HEK293 (cell line): ENCODE data around the gene KIF13A.

Experiments used
- GLI4 ChIP-seq: fragments of 450-650 bp; formaldehyde crosslinking; IDR thresholded peaks from 2 replicates; pipeline ENCODE4 v1.5.1; 2016; ENCODE audit warnings: missing biosample characterization, missing genetic modification characterization
- ZBTB48 ChIP-seq: fragments of 450-650 bp; formaldehyde crosslinking; IDR thresholded peaks from 2 replicates; pipeline ENCODE4 v1.5.1; 2016; ENCODE audit warnings: missing biosample characterization, missing genetic modification characterization
- ZFHX2 ChIP-seq: fragments of 450-650 bp; formaldehyde crosslinking; conservative IDR thresholded peaks from 2 replicates; pipeline ENCODE4 v1.5.1; 2016; ENCODE audit warnings: missing biosample characterization, missing genetic modification characterization
- ZNF114 ChIP-seq: fragments of 450-650 bp; formaldehyde crosslinking; IDR thresholded peaks from 2 replicates; pipeline ENCODE4 v1.5.0; 2017; ENCODE audit warnings: missing biosample characterization, missing genetic modification characterization
- ZNF184 ChIP-seq: fragments of 450-650 bp; IDR thresholded peaks from 2 replicates; pipeline ENCODE4 v1.5.1; 2018; ENCODE audit warnings: missing biosample characterization, mild to moderate bottlenecking, missing genetic modification characterization
- ZNF223 ChIP-seq: fragments of 450-650 bp; formaldehyde crosslinking; IDR thresholded peaks from 2 replicates; pipeline ENCODE4 v1.5.1; 2016; ENCODE audit warnings: missing biosample characterization, missing genetic modification characterization
- ZNF24 ChIP-seq: fragments of 450-650 bp; formaldehyde crosslinking; IDR thresholded peaks from 2 replicates; pipeline ENCODE4 v1.5.1; 2016; ENCODE audit warnings: missing biosample characterization, missing genetic modification characterization
- ZNF560 ChIP-seq: fragments of 450-650 bp; formaldehyde crosslinking; IDR thresholded peaks from 2 replicates; pipeline ENCODE4 v1.5.1; 2017; ENCODE audit warnings: missing biosample characterization, missing genetic modification characterization, borderline replicate concordance
- ZNF830 ChIP-seq: fragments of 450-650 bp; IDR thresholded peaks from 2 replicates; pipeline ENCODE4 v1.5.0; 2018; ENCODE audit warnings: missing biosample characterization, missing genetic modification characterization, low read depth, mild to moderate bottlenecking, moderate library complexity
- TF ChIP-seq, protein P1 (sequence below): fragments of 450-650 bp; formaldehyde crosslinking; IDR thresholded peaks from 2 replicates; pipeline ENCODE4 v1.5.1; 2016; ENCODE audit warnings: missing biosample characterization, missing genetic modification characterization
- TF ChIP-seq, protein P2 (sequence below): sonication (generic); formaldehyde crosslinking; IDR thresholded peaks from 2 replicates; pipeline ENCODE4 v1.8.1; 2022; ENCODE audit warnings: mild to moderate bottlenecking, moderate library complexity, missing genetic modification reagents

DNA sequence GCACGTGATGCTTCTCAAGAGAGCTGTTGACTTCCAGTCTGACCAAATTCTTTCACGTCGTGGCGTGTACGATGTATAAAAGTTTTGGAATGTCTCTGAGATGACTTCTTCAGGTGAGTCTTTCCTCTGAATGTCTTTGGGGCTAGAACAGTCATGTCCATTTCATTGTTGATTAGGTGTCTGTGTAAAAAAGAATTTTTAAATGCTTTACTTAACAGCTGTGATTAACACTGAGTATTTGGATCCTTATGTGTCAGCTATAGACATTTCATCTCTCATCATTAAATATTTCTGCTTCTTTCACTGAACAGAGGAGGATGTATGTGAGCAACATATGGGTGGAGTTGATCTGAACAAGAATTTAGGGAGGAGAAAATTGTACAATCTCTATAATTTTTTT, 29.3 kb upstream of the KIF13A start:
- TF ChIP-seq ZNF223 (tag by site-specific recombination) (no peak), ZFHX2 (no peak), ZNF114 (no peak), ZNF830 (tag by site-specific recombination) (no peak), ZNF24 (tag by site-specific recombination) (no peak), ZNF560 (tag by site-specific recombination) (no peak), ZNF184 (tag by site-specific recombination) (no peak), GLI4 (tag by site-specific recombination) (no peak), ZBTB48 (no peak)
- TF ChIP-seq, protein P1, sequence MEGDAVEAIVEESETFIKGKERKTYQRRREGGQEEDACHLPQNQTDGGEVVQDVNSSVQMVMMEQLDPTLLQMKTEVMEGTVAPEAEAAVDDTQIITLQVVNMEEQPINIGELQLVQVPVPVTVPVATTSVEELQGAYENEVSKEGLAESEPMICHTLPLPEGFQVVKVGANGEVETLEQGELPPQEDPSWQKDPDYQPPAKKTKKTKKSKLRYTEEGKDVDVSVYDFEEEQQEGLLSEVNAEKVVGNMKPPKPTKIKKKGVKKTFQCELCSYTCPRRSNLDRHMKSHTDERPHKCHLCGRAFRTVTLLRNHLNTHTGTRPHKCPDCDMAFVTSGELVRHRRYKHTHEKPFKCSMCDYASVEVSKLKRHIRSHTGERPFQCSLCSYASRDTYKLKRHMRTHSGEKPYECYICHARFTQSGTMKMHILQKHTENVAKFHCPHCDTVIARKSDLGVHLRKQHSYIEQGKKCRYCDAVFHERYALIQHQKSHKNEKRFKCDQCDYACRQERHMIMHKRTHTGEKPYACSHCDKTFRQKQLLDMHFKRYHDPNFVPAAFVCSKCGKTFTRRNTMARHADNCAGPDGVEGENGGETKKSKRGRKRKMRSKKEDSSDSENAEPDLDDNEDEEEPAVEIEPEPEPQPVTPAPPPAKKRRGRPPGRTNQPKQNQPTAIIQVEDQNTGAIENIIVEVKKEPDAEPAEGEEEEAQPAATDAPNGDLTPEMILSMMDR (tag by site-specific recombination) = no peak
- TF ChIP-seq, protein P2, sequence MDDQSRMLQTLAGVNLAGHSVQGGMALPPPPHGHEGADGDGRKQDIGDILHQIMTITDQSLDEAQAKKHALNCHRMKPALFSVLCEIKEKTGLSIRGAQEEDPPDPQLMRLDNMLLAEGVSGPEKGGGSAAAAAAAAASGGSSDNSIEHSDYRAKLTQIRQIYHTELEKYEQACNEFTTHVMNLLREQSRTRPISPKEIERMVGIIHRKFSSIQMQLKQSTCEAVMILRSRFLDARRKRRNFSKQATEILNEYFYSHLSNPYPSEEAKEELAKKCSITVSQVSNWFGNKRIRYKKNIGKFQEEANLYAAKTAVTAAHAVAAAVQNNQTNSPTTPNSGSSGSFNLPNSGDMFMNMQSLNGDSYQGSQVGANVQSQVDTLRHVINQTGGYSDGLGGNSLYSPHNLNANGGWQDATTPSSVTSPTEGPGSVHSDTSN = no peak
